Esophagus squamous epithelium (tissue), 5 donors: ENCODE results near the gene PWWP2A. TPM values are rescaled to one million over a fixed set of nuclear protein-coding genes. Genes with fewer than 3 reads are reported as not detected.

Source experiments
- DNase-seq: peaks from one replicate; lab custom pipeline; 2025; lab: John Stamatoyannopoulos, UW
- H3K27ac ChIP-seq, 4 donors: fragments of 200-600 bp; sonication (generic); one replicate each; pipeline ENCODE4 v1.5.1; 2016 to 2019; ENCODE audit warnings: mild to moderate bottlenecking in 1 of 4
- H3K27me3 ChIP-seq, 4 donors: fragments of 200-600 bp; sonication (generic); 1 replicate in 3 of 4; 2 replicates in 1 of 4; pipeline versions ENCODE4 v1.5.1 to v1.6.0; 2017 to 2021; ENCODE audit warnings: antibody characterized with exemption in 1 of 4
- H3K36me3 ChIP-seq, 3 donors: fragments of 200-600 bp; sonication (generic); one replicate each; pipeline ENCODE4 v1.5.1; 2016 to 2019
- H3K4me1 ChIP-seq, 3 donors: fragments of 200-600 bp; sonication (generic); one replicate each; pipeline ENCODE4 v1.5.1; 2017 to 2019
- H3K4me3 ChIP-seq, 4 donors: fragments of 200-600 bp; sonication (generic); 1 replicate in 3 of 4; 2 replicates in 1 of 4; pipeline ENCODE4 v1.5.1; 2016 to 2019; ENCODE audit warnings: mild to moderate bottlenecking in 2 of 4, moderate library complexity in 1 of 4
- H3K9me3 ChIP-seq, 3 donors: fragments of 200-600 bp; sonication (generic); one replicate each; pipeline ENCODE4 v1.5.1; 2016 to 2019
- CTCF ChIP-seq, 6 experiments: fragments of 450-650 bp in 4 of 6; fragments of 200-600 bp in 2 of 6; sonication (generic) in 2 of 6; IDR thresholded peaks; one replicate each; pipeline ENCODE4 v1.5.1; 2016 to 2019; ENCODE audit warnings: antibody characterized with exemption in 6 of 6, mild to moderate bottlenecking in 4 of 6, moderate library complexity in 4 of 6
- POLR2A ChIP-seq, 4 donors: fragments of 450-650 bp; IDR thresholded peaks; one replicate each; pipeline ENCODE4 v1.6.1; 2017; ENCODE audit warnings: antibody characterized with exemption in 4 of 4, mild to moderate bottlenecking in 4 of 4, moderate library complexity in 3 of 4
- WGBS, 2 donors: methylation state at CpG; one replicate each; pipeline ENCODE4 v1.1.5; 2018; 5-methylcytosine and 5-hydroxymethylcytosine counted together
- intact Hi-C: fragments of 100-400 bp; cut with DNase I; formaldehyde crosslinking; loops from one replicate; pipeline ENCODE4 v1.15.0; 2022
- total RNA-seq, 4 donors: library from RNA; depleted of rRNA; stranded (reverse); fragments of >200 nt; gene quantifications; one replicate each; pipeline ENCODE4 v1.1.0, GENCODE V29; 2016
- donor health status: DM: yes; HTN: yes; CAD: no.

PWWP2A gene
- total RNA-seq, 4 donors from 2014 or later, result 15.3 to 20.8 (median 17.1) TPM

- peaks cover 0 to 45% (median 10%) of the 10 kb centered on the region in 3 donors for H3K4me1 ChIP-seq
- peaks cover 0 to 74% (median 0%) of the 10 kb centered on the region in 3 donors for H3K36me3 ChIP-seq
- no peaks in the 10 kb centered on the region for H3K9me3 ChIP-seq
- WGBS, 2 donors, result 57 to 75% methylated on average over 1 of the region's 1 CpG
- H3K4me3 ChIP-seq, result no peak overlapping the region
- TF ChIP-seq POLR2A (IDR thresholded peaks at IDR 0.05), result no peak
- TF ChIP-seq CTCF (IDR thresholded peaks at IDR 0.05), result no peak
- intact Hi-C loops, result no loop called here
- DNase-seq, result no peak
- H3K27ac ChIP-seq, result peak overlapping the region; percentile 18 to 88 (median 80)
- H3K27me3 ChIP-seq, result no peaks in the 10 kb centered on the region
These were observed 54.8 kb downstream of the PWWP2A start for GRCh38 chr5:160064417-160064810.

GRCh38 chr5:160061770-160062169 lies 57.5 kb downstream of the PWWP2A start:
- no peak overlapping the region for H3K27ac ChIP-seq
- TF ChIP-seq CTCF (IDR thresholded peaks at IDR 0.05) (no peak), POLR2A (IDR thresholded peaks at IDR 0.05) (no peak)
- no peak for DNase-seq
- peaks cover 0 to 45% (median 10%) of the 10 kb centered on the region in 3 donors for H3K4me1 ChIP-seq
- H3K9me3 ChIP-seq, result no peaks in the 10 kb centered on the region
- intact Hi-C loops, result no loop called here
- 83 to 89% methylated on average over 3 of the region's 3 CpGs for WGBS, 2 donors
- no peaks in the 10 kb centered on the region for H3K27me3 ChIP-seq
- H3K4me3 ChIP-seq, result no peak overlapping the region
- peaks cover 0 to 88% (median 0%) of the 10 kb centered on the region in 3 donors for H3K36me3 ChIP-seq

GRCh38 chr5:160060001-160060400 lies 59.2 kb downstream of the PWWP2A start:
- no peaks in the 10 kb centered on the region for H3K9me3 ChIP-seq
- no peak overlapping the region for H3K27ac ChIP-seq
- H3K27me3 ChIP-seq, result no peaks in the 10 kb centered on the region
- H3K36me3 ChIP-seq, result peaks cover 0 to 91% (median 7%) of the 10 kb centered on the region in 3 donors
- no peak for DNase-seq
- TF ChIP-seq CTCF (IDR thresholded peaks at IDR 0.05), result no peak
- no peak for TF ChIP-seq POLR2A (IDR thresholded peaks at IDR 0.05)
- 88 to 91% methylated on average over 4 of the region's 4 CpGs for WGBS, 2 donors
- peaks cover 0 to 29% (median 7%) of the 10 kb centered on the region in 3 donors for H3K4me1 ChIP-seq
- intact Hi-C loops, result no loop called here
- H3K4me3 ChIP-seq, result no peak overlapping the region

GRCh38 chr5:160057256-160057655 lies 62.0 kb downstream of the PWWP2A start:
- Histone ChIP-seq H3K4me3 (no peak overlapping the region), H3K4me1 (peaks cover 0 to 2% (median 0%) of the 10 kb centered on the region in 3 donors), H3K27me3 (no peaks in the 10 kb centered on the region), H3K36me3 (peaks cover 0 to 99% (median 13%) of the 10 kb centered on the region in 3 donors), H3K9me3 (no peaks in the 10 kb centered on the region), H3K27ac (no peak overlapping the region)
- TF ChIP-seq POLR2A (IDR thresholded peaks at IDR 0.05) (no peak), CTCF (IDR thresholded peaks at IDR 0.05) (no peak)
- DNase-seq, result no peak
- 93 to 99% methylated on average over 4 of the region's 4 CpGs for WGBS, 2 donors
- intact Hi-C loops, result no loop called here

GRCh38 chr5:160054831-160055230 lies 64.4 kb downstream of the PWWP2A start:
- 91 to 95% methylated on average over 2 of the region's 2 CpGs for WGBS, 2 donors
- no peak overlapping the region for H3K4me3 ChIP-seq
- H3K27ac ChIP-seq, result no peak overlapping the region
- H3K9me3 ChIP-seq, result no peaks in the 10 kb centered on the region
- no peaks in the 10 kb centered on the region for H3K4me1 ChIP-seq
- no peak for DNase-seq
- TF ChIP-seq POLR2A (IDR thresholded peaks at IDR 0.05), result no peak
- TF ChIP-seq CTCF (IDR thresholded peaks at IDR 0.05), result no peak
- intact Hi-C loops, result no loop called here
- peaks cover 0 to 99% (median 13%) of the 10 kb centered on the region in 3 donors for H3K36me3 ChIP-seq
- no peaks in the 10 kb centered on the region for H3K27me3 ChIP-seq
